NCI-H446 (cell line): ENCODE data around the gene FAM168A.

ENCODE experiments used
- DNase-seq, 2 experiments: peaks; one replicate each; lab custom pipeline; 2025; lab: John Stamatoyannopoulos, UW

Gene FAM168A

GRCh38 chr11:73388265-73389133 lies 209.4 kb downstream of the FAM168A start:
- no peak for DNase-seq

- no peak for DNase-seq
Observed at GRCh38 chr11:73387594-73388264, 210.2 kb downstream of the FAM168A start.

- DNase-seq: no peak
Observed at GRCh38 chr11:73386546-73386945, 211.4 kb downstream of the FAM168A start.

GRCh38 chr11:73386016-73386415 lies 211.9 kb downstream of the FAM168A start:
- DNase-seq: no peak

- peak in 1 of 2 experiments; percentile 28 for DNase-seq
Observed at GRCh38 chr11:73384872-73385689, 212.8 kb downstream of the FAM168A start.

- no peak for DNase-seq
Observed at GRCh38 chr11:73384531-73384871, 213.4 kb downstream of the FAM168A start.

GRCh38 chr11:73384125-73384441 lies 213.8 kb downstream of the FAM168A start:
- no peak for DNase-seq

GRCh38 chr11:73383249-73384124 lies 214.4 kb downstream of the FAM168A start:
- DNase-seq: no peak

GRCh38 chr11:73382747-73383146 lies 215.2 kb downstream of the FAM168A start:
- DNase-seq: no peak

GRCh38 chr11:73382183-73382582 lies 215.7 kb downstream of the FAM168A start:
- no peak for DNase-seq

- DNase-seq: no peak
Observed at GRCh38 chr11:73381589-73381988, 216.3 kb downstream of the FAM168A start.

- DNase-seq: no peak
Observed at GRCh38 chr11:73380897-73381410, 217.0 kb downstream of the FAM168A start.

- no peak for DNase-seq
Observed at GRCh38 chr11:73380331-73380730, 217.6 kb downstream of the FAM168A start.

GRCh38 chr11:73379189-73379880 lies 218.6 kb downstream of the FAM168A start:
- no peak for DNase-seq

- no peak for DNase-seq
Observed at GRCh38 chr11:73376803-73377629, 220.9 kb downstream of the FAM168A start.

GRCh38 chr11:73376160-73376802 lies 221.6 kb downstream of the FAM168A start, which contains the start of gene RELT:
TSS of gene RELT (plus strand) at chr11:73376399. CDS start at chr11:73389137, 12,738 bp downstream.
- peak; percentile 69 to 96 for DNase-seq

GRCh38 chr11:73375830-73376159 lies 222.1 kb downstream of the FAM168A start:
- DNase-seq: no peak

GRCh38 chr11:73374151-73374550 lies 223.8 kb downstream of the FAM168A start:
- DNase-seq: no peak

- no peak for DNase-seq
Observed at GRCh38 chr11:73372375-73372993, 225.4 kb downstream of the FAM168A start.
